ENCODE data around the gene ERH. TPM values are rescaled to one million over a fixed set of nuclear protein-coding genes. Genes with fewer than 3 reads are reported as not detected.

Gene ERH
- total RNA-seq, 1 donor from 2014 or later, result 106 TPM

- FAIRE-seq (no peak), DNase-seq (ENCODE audit: low spot score in 2 of 2) (no peak)
Measured at GRCh38 chr14:69333791-69334337, 64.2 kb downstream of the ERH start.

GRCh38 chr14:69332782-69333395 lies 65.2 kb downstream of the ERH start:
- FAIRE-seq, result no peak
- no peak for DNase-seq (ENCODE audit: low spot score in 2 of 2)

- no peak for DNase-seq (ENCODE audit: low spot score in 2 of 2)
Measured at GRCh38 chr14:69331206-69331605, 66.9 kb downstream of the ERH start.

More at GRCh38 chr14:69331206-69331605, 66.9 kb downstream of the ERH start:
- no peak for FAIRE-seq

Other genes starting within 250 kb of the ERH start
- 33.8 TPM for gene DCAF5, start 245.2 kb downstream of the ERH start, total RNA-seq
- gene EXD2, start 206.8 kb downstream of the ERH start, total RNA-seq, result 51.8 TPM
- 4.1 TPM for gene GALNT16, start 138.1 kb downstream of the ERH start, total RNA-seq
- 118 TPM for gene SLC39A9, start 393 bp upstream of the ERH start, total RNA-seq
- gene PLEKHD1, start 86.4 kb upstream of the ERH start, total RNA-seq, result 0.41 TPM
- 4.5 TPM for gene CCDC177, start 176.6 kb upstream of the ERH start, total RNA-seq
- 4.9 TPM for gene SUSD6, start 213.3 kb upstream of the ERH start, total RNA-seq

Measured in frontal cortex (tissue), 4 donors.